GM19324 (cell line): ENCODE measurements around the gene DLGAP1.
"Not testable (repeated sequence)": the region's sequence is repeated elsewhere in the genome, so short reads cannot be mapped to it uniquely, and the experiment has no call there.

ENCODE experiments used
- ATAC-seq: cut with Tn5 transposase; IDR thresholded peaks from one replicate; pipeline ENCODE4 v1.9.1; 2021; ENCODE audit warnings: mild to moderate bottlenecking, moderate library complexity; ENCODE audit not compliant: unreplicated experiment, low FRiP score

DLGAP1 gene

DNA sequence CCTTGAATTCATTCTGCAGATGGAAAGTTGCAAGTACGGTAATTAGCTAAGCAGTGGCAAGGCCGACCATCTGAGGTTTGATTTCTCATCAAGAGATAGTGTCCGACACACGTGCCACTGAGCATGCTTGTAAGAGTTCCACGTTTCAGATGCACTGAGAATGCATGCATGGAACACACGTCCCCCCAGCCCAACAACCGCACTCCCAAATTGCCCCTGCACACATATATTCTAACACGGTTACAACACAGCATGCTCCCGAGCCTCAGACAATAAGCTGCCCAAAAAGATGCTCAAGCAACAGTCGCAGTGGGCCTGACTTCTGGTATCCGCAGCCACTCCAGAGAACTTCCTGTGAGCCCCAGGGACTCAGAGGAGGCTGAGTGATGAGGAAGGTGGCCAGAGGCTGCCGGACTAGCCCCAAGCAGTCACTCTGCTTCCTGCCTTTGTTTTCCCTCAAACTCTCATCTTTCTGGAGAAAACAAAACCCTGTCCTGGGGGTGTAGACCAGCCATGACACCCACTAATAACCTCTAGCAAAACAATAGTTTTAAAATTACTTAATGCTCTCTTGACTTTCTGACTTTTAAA is 801.2 kb downstream of the DLGAP1 start:
- no peak for ATAC-seq

DNA sequence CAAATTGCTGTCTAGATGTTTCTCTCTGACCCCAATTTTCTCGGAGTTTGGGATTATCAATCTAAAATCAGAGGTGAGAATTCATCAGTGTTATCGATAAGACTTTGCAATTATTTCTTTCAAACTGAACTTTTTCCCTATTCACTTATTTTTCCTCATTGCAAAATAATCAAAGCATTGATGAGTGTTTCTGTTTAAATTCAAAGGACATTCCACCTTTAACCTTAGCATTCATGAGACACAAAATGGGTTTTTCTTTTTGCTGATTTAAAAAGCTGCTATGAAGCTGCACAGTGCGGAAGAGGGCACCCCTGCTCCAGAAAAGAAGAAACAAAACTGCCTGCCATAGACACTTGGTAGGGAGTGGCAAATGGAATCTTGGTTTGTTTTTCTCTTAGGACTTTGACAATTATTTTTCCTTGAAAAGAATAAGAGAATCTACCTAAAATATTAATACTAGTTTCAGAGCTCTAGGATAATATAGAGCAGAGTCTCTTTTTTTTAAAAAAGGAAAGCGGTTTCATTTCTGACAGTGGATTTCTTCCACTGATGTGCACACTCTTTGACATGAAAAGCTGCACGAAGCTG is 801.8 kb downstream of the DLGAP1 start:
- ATAC-seq, result no peak

DNA sequence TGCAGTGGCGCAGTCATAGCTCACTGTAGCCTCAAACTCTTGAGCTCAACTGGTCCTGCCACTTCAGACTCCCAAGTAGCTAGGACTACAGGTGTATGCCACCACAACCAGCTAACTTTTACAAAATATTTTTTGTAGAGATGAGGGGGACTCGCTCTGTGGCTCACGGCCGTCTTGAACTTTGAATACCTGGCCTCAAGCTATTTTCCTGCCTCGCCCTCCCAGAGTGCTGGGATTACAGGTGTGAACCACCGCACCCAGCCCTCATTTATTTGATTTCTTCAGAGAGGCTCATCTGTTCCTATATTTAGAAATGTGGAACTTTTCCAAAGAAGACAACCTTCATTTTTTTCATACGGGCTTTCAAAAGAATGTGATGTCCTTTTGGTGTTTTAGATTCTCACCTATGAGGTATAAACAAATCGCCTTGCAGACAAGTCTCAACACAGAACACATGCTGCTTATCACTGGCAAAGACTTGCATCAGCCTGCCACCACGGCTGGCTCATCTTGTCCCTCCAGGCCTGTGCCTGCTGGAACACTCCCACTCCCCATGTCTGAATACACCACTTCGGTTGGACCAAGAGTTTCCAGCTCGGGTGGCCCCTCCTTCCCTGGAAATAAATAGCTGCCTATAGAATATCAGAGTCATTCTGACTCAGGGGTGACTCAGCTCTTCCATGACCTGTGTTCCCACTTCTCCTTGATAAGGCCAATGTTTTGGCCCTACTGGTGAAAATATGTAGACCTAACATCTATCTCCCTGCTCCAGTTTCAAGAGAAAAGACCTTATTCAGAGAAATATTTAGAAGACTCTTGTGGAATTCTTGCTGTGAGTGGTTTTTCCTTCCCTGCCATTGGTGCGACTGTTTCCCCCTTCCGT is 802.5 kb downstream of the DLGAP1 start:
- no peak for ATAC-seq

DNA sequence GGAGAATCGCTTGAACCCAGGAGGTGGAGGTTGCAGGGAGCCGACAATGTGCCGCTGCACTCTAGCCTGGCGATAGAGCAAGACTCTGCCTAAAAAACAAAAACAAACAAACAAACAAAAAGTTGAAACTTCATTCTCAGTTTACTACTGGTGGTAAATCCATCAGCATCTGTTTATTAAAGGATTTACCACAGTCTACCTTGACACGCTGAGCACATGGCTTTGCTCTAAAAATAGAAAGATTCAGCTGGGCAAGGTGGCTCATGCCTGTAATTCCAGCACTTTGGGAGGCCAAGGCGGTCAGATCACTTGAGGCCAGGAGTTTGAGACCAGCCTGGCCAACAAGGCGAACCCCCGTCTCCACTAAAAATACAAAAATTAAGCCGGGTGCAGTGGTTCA is 803.8 kb downstream of the DLGAP1 start:
- ATAC-seq, result no peak

DNA sequence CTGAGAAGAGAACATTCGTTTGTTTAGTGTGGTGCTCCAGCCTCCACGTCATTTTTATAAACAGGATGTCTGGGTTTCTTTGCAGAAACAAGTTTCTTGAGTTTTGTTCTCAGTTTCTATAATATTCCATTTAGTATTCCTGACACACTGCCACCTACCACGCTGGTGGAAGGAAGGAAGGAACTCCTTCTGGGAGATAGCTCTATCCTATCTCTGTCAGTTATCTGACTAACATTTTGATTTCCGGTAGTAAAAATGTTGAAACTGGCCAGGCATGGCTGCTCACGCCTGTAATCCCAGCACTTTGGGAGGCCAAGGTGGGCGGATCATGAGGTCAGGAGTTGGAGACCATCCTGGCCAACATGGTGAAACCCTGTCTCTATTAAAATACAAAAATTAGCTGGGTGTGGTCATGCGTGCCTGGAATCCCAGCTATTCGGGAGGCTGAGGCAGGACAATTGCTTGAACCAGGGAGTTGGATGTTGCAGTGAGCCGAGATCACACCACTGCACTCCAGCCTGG is 804.5 kb downstream of the DLGAP1 start:
- ATAC-seq, result not testable (repeated sequence)

DNA sequence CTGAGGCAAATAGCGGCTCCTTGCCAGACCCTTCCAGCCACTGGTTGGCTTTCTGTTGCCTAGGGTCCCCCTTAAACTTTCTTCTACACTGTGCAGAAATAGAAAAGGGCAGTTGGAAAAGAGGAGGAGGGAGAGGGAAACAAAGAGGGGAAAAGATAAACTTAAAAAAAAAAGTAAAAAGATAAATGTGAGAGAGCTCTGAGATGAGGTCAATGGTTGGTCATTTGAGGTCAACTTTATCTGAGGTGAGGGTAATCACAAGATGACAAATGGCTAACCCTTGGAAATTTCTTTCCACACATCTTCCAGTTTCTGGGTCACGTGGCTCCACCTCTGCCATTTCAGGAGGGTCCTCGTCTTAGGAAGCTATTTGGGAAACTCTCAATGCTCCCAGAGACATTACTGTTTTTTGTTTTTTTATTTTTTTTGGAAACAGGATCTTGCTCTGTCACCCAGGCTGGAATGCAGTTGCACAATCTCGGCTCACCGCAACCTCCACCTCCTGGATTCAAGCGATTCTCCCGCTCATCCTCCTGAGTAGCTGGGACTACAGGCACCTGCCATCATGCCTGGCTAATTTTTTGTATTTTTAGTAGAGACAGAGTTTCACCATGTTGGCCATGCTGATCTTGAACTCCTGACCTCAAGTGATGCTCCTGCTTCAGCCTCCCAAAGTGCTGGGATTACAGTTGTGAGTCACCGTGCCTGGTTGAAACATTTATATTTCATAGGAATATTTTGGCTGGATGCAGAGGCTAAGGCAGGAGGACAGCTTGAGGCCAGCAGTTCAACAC is 805.3 kb downstream of the DLGAP1 start:
- ATAC-seq, result no peak

DNA sequence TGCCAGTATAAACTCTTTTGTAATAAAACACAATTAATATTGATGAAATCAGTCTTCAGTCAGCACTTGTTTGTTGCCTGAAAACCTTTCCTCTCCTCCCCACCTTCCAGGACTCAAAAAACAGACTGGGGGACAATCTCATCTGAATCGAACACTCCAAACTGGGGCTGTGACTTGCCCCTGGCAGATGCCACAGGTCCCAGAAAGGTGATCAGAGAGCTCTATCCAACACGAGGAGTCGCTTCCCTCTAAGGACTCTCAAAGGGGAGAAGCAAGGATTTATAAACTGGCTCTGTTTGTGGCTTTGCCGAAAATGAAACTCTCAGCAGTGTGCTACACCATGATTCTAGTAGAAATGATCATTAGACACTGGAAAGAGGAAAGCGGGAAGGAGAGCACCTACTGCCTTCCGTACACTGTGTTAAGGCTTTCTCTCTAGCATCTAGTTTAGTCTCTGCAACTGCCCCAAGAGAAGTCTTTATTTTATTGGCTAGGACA is 805.9 kb downstream of the DLGAP1 start:
- no peak for ATAC-seq

DNA sequence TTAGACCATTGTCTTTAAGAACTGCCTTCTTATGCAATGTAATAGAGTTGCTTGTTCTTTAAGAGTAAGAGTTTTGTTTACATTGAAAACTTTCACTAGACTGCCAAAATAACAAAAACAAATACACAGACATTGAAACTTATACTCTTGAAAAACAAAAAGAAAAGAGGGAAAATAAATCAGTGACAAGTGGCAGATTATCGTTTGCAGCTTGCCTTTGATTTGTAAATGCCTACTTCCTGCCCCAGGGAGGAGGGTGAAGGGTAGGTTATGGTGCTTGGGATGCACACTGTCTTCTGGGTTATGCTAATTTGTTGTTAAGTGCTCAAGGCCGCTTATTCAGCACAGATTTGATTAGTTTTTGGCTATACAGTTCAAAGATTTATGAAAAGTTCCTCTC is 806.5 kb downstream of the DLGAP1 start:
- no peak for ATAC-seq

DNA sequence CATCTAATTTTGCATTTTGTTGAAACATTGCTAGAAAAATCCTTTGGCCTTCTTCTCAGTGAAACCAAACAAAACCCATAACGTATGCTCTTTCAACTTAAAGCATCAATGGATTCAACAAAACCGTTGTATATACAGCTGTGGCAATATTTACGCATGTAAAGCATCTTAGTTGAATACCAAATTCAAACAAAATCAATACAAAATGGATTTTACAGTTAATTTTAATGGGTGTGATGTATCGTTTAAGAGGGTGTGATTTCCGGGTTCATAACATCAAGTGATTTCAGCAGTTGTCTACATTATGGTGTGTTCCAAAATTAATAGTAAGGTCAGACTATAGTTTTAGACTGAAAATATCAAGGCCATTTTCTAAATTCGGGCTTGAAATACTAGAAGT is 806.9 kb downstream of the DLGAP1 start:
- no peak for ATAC-seq

DNA sequence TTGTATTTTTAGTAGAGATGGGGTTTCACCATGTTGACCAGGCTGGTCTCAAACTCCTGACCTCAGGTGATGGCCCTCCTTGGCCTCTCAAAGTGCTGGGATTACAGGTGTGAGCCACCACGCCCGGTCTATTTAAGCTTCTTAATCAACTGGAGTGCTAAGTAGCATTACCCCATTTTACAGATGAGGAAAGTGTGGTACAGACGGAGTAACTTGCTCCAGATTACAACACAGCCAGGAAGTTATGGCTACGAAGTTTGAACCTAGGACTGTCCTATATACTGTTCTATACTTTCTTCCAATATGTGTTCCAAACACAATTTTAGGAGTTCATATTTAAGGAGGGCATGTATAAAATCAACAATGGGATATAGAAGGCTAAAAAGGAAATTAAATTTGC is 807.5 kb downstream of the DLGAP1 start:
- no peak for ATAC-seq

DNA sequence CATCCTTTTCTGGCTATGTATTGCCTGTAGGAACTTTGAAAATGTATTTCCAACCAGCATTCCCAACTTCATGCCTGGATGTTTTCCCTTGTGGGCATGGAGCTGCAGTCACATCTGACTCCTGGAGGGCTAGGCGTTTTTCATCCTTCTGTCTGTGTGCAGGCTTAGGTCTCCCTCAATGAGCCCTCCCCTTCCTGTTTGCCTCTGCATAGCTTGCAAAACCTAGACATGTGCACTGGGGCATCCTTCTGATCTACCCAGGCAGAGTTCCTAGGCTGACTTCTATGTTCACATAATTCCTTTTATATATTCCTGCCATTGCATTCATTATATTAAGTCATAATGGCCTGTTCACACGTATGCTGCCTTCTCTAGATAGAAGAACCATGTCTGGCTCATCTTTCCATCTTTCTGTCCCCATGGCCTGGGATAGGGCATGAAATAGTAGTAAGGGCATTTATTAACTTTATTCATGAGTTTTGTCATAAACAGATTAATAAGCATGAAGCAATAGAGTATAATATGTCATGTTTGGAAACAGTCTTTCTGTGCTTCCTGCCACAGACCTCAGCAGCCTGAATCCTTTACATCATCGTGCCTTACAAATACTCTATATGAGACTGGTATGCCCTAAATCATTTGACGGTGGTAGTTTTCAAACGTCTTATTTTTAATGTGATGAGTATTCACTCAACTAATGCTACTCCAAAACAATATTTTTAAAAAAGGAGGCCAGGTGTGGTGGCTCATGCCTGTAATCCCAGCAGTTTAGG is 809.5 kb downstream of the DLGAP1 start:
- ATAC-seq, result no peak

DNA sequence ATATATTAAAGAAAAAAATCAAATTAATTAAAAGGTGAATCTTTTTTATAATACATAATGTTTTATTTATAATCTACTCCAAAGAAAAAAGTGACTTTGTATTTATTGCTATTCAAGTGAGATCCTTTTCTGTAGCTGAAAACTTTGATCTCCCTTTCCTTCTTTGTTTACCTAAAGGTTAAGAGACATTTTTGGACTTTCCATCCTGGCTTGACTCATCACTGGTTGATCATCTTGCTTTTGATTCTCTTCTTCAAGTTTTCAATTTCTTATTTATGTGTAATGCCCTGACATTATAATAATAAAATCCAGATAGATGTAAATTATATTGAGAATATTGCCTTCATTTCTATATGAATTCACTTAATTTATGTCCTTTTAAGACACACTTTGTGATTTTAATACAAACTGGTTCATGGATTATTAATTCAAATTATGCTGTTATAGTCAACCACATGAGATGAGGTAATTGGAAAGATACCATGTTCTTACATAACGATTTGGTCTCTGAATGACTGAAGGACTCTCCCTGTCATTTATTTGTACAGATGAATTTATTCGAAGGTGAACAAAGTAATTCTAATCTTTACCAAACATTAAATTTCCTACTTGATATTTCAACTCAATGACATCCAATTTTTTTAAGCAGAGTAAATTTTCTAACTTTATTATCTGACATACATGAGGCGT is 820.7 kb downstream of the DLGAP1 start:
- ATAC-seq, result no peak

DNA sequence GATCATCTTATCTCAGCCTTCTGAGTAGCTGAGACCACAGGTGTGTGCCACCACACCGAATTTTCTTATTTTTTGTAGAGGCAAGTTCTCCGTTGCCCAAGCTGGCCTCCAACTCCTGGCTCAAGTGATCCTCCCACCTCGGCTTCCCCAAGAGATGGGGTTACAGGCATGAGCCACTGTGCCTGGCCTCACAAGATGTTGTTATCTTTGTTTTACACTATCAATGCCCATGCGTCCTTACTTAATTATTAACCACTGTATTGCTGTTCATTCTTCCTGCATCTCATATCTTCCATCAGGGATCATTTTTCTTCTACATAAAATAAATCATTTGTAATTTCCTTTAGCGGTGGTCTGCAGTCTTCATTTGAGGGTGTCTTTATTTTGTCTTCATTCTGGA is 823.2 kb downstream of the DLGAP1 start:
- ATAC-seq, result no peak

DNA sequence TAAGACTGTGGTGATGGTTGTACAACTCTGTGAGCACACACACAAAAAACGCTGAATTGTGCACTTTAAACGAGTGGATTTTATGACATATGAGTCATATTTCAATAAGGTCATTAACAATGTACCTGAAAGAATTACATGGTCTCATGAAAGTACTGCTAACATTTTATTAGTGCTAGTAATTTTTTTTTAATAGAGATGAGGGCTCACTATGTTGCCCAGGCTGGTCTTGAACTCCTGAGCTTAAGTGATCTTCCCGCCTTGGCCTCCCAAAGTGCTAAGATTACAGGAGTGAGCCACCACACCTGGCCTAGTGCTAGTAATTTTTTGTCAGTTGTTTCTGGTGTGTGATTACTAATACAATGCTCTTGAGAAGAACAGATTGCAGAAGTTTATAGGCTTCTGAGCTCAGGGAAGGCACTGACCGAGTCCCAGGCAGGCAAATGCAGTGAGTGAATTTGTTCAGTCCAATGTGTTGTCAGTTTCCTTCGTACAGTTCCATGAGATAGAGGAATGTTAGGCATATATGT is 828.1 kb downstream of the DLGAP1 start:
- no peak for ATAC-seq

DNA sequence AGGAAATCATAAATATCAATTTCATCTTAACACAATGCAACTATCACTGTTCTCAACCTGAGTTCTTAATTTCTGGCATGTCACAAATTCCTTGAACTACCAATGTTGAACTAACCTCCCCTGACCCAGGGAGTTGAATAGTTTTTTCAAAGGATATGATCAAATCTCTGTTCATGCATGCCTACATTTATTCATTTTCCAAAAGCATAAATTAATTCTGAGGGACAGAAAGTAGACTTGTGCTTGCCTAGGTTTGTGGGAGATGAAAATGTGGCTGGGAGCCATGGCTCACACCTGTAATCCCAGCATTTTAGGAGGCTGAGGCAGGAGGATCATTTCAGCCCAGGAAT is 829.4 kb downstream of the DLGAP1 start:
- no peak for ATAC-seq

DNA sequence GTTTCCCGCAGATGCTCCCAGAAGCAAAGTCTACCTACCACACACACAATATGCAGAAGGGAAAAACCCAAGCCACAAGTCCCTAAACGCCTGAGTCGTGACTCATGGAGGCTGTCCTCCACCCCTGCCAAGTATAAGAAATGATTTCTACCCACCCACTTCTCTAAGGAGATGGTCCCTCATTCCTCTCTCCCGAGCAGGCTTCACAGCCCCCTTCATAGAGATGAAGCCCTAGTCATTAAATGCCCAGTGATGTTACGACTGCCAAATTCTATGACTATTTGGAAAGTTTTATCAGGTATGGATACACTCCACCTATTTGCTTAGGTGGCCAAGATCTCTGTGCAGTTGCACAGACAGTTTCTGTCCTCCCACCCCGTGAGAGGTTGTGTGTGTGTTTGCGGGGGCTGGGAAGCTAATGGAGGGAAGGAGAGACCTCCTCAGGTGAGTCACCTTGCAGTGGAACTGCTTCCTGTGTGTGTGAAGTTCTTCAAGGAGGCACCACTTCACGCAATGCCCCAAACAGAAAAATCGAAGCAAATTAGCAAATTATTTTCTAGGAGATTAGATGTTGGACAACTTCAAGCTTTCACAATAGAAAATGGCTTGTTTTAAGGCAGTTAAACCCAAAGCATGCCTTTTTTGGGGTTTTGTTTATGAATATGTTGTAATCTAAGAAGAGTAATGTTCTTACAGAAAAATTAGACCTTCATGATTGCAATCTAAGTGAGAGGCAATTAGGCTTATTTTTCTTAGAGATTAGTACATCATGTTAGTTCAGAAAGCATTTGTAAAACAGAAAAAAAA is 830.0 kb downstream of the DLGAP1 start:
- ATAC-seq, result no peak

DNA sequence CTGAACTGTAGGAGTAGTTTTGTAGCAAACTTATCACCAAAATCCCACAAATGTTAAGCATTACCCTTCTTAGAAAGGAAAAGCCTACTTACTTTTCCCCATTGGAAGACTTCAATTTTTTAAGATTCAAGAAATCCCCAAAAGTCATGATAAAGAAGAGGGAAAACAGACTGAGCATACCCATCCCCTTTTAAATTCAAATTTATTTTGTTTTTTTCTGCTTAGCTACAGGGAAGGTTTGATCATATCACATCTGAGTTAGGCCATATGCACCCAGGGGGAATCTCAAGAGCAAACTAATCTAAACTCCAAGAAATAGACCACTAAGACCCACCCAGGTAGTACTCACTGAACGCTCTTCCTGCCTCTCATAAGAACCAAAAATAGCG is 830.6 kb downstream of the DLGAP1 start:
- no peak for ATAC-seq

DNA sequence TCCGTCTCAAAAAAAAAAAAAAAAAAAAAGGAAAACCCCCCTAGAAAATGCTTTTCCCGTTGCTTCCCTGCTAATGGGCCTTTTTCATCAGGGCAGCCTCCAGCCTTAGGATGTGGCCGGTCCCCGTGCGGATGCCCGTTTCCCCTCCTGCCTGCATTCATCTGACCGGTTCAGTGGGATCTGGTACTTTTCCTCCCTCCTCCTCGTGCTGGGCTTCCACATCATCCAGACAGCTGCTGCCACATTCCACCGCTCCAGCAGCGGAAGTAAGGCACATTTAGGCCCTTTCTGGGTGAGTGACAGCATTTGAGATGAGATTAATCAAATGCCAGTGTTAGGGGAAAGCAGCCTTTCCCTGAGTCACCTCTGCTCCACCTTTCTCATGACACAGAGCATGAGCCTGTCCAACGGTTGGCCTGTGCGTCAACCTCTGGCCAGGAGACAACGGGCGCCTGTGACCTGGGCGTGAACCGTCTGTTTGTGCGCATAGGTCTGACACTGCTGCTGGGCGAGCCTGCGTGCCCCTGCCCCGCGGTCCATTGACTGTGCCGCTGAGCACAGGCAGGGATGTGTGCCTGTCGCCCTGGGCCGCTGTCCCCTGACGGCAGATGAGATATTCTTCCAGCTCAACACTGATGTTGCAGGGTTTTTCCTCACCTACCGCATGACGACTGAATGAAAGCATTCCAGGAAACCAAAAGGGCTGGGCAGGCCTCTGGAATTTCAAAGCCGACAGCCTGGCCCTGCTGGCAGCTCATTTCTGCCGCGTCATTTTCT is 831.1 kb downstream of the DLGAP1 start:
- ATAC-seq, result no peak
